Common myeloid progenitor, CD34-positive (primary cell): ENCODE measurements around the gene MACROD1.

Experiments used
- CTCF ChIA-PET: fragments of 350-600 bp; sonication (Branson Sonifier 250); formaldehyde crosslinking; loops from one replicate; lab custom pipeline; 2021; ENCODE audit warnings: antibody characterized with exemption; lab: Charles Lee
- POLR2A ChIA-PET: fragments of 350-600 bp; sonication (Branson Sonifier 250); formaldehyde crosslinking; loops from one replicate; lab custom pipeline; 2021; ENCODE audit warnings: antibody characterized with exemption; lab: Charles Lee
- DNase-seq, 3 donors: peaks; one replicate each; pipeline versions ENCODE4 v3.0.0 to v3.0.0-alpha.2; 2013
- H3K27ac ChIP-seq, 2 experiments: 1 replicate in 1 of 2; 2 replicates in 1 of 2; pipeline ENCODE4 v1.7.0; 2013; ENCODE audit warnings: inconsistent platforms in 2 of 2, low read length in 2 of 2, mild to moderate bottlenecking in 2 of 2, low read depth in 1 of 2, moderate library complexity in 1 of 2; ENCODE audit not compliant: severe bottlenecking in 2 of 2, insufficient read depth in 1 of 2, poor library complexity in 1 of 2
- H3K27me3 ChIP-seq, 5 experiments: replicated peaks in 2 of 5; 1 replicate in 3 of 5; 2 replicates in 2 of 5; pipeline versions ENCODE4 v1.6.1 to v1.7.0; 2013; ENCODE audit warnings: low read length in 4 of 5, mild to moderate bottlenecking in 2 of 5, moderate library complexity in 2 of 5, inconsistent platforms in 1 of 5; ENCODE audit not compliant: insufficient read depth in 5 of 5, control insufficient read depth in 4 of 5
- H3K36me3 ChIP-seq, 4 experiments: 1 replicate in 2 of 4; 2 replicates in 2 of 4; pipeline versions ENCODE4 v1.6.1 to v1.7.0; 2013; ENCODE audit warnings: low read length in 3 of 4, control low read depth in 1 of 4, mild to moderate bottlenecking in 1 of 4; ENCODE audit not compliant: control insufficient read depth in 4 of 4, insufficient read depth in 4 of 4
- H3K4me1 ChIP-seq, 4 experiments: 1 replicate in 3 of 4; 2 replicates in 1 of 4; pipeline versions ENCODE4 v1.6.1 to v1.7.1; 2013; ENCODE audit warnings: low read length in 3 of 4, mild to moderate bottlenecking in 3 of 4, control low read depth in 1 of 4, inconsistent platforms in 1 of 4, moderate library complexity in 1 of 4; ENCODE audit not compliant: control insufficient read depth in 4 of 4, insufficient read depth in 4 of 4; ENCODE audit errors: control extremely low read depth in 1 of 4
- H3K4me3 ChIP-seq, 7 experiments: 1 replicate in 4 of 7; 2 replicates in 3 of 7; pipeline versions ENCODE4 v1.5.1 to v1.7.0; 2013; ENCODE audit warnings: mild to moderate bottlenecking in 7 of 7, low read length in 6 of 7, moderate library complexity in 6 of 7, inconsistent platforms in 2 of 7, low read depth in 2 of 7, control low read depth in 1 of 7; ENCODE audit not compliant: insufficient read depth in 4 of 7, control insufficient read depth in 1 of 7; ENCODE audit errors: extremely low read depth in 1 of 7
- H3K9me3 ChIP-seq, 5 experiments: 1 replicate in 4 of 5; 2 replicates in 1 of 5; pipeline versions ENCODE4 v1.6.1 to v1.7.1; 2013; ENCODE audit warnings: low read length in 4 of 5, mild to moderate bottlenecking in 2 of 5, inconsistent platforms in 1 of 5, low read depth in 1 of 5, moderate library complexity in 1 of 5; ENCODE audit not compliant: control insufficient read depth in 4 of 5, insufficient read depth in 2 of 5; ENCODE audit errors: control extremely low read depth in 1 of 5
- WGBS: methylation state at CpG from one replicate; pipeline ENCODE4 v1.1.5; 2013; ENCODE audit not compliant: insufficient coverage; 5-methylcytosine and 5-hydroxymethylcytosine counted together

The MACROD1 gene

DNA sequence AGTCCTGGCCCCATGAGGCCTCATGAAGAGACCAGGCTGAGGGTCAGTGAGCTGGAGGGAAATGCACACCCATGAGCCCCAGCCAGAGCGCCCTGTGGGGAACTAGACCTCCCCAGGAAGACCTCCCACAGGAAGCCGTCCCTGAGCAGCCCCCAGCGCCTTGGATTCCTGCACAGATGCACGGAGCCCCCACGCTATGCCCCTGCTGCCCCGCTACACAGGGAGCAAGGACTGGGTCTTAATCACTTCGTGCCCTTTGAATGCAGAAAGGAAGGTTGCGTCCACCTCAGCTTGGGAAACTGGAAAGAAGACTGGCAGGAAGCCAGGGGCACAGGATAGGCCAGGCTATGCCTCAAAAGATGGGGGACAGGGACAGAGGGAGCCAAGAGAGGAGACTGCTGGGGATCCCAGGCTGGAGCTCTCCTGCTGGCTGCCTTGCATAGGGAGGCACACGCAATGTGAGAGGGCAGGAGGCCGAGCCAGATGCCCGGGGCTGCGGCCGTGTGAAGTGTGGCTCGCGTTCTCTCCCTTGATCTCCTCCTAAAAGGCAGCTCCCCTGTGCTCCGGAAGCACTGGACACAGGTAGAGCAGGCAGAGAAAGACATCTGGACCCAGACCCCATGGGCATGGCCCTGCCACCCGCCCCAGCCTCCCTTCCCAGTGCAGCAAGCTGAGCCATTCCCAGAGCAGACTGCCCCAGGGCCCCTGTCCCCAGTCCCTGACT is 32.8 kb downstream of the MACROD1 start:
- CTCF ChIA-PET = interaction anchor here (0.6 to 3.1 kb wide), 6 partner anchors 9 to 399 kb away, joined by 3 to 11 read pairs (median 4); no protein-coding TSS in a partner anchor
- H3K36me3 ChIP-seq = peaks cover 0 to 2% (median 0%) of the 10 kb centered on the region in 4 experiments
- H3K27me3 ChIP-seq = no peaks in the 10 kb centered on the region
- POLR2A ChIA-PET = no interaction called here
- H3K4me3 ChIP-seq = no peak overlapping the region
- WGBS = 83% methylated on average over 12 of the region's 17 CpGs
- H3K4me1 ChIP-seq = peaks cover 0 to 36% (median 24%) of the 10 kb centered on the region in 4 experiments
- H3K9me3 ChIP-seq = no peaks in the 10 kb centered on the region
- no peak overlapping the region for H3K27ac ChIP-seq
- DNase-seq = no peak

DNA sequence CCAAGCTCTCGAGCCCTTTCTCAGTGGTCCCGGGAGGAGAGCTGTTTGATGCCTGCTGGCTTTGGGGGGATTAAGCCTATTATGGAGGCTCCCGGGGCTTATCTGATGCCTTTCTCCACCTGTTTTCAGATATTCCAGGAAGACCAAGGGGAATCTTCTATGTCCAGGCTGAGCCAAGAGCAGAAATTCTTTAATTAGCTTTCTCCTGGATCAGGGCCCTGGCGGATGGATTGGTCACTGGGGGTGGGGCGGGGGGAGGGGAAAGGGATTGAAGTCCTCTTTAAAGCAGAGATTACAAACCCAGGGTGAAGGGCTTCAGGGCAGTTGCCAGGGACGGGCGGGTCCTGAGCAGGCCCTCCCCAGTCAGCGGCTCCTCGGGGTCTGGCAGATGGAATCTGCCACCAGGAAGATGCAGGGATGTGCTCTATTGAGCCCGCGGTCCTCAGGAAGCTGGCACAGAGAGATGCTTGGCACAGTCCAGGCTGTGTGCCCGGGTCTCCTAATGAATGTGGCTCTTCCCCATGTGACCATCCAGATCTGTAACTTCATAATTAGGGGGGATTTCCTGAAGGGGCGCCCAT is 33.6 kb downstream of the MACROD1 start:
- CTCF ChIA-PET = interaction anchor here (0.6 to 3.1 kb wide), 8 partner anchors 9 to 399 kb away, joined by 3 to 11 read pairs (median 4); no protein-coding TSS in a partner anchor
- 57% methylated on average over 12 of the region's 13 CpGs for WGBS
- Histone ChIP-seq H3K4me1 (peaks cover 0 to 36% (median 24%) of the 10 kb centered on the region in 4 experiments), H3K27me3 (no peaks in the 10 kb centered on the region), H3K4me3 (peak overlapping the region in 2 of 7 experiments; percentile 1 to 6), H3K9me3 (no peaks in the 10 kb centered on the region), H3K36me3 (peaks cover 0 to 2% (median 0%) of the 10 kb centered on the region in 4 experiments), H3K27ac (no peak overlapping the region)
- peak in 1 of 3 donors; percentile 22 for DNase-seq
- POLR2A ChIA-PET = no interaction called here

DNA sequence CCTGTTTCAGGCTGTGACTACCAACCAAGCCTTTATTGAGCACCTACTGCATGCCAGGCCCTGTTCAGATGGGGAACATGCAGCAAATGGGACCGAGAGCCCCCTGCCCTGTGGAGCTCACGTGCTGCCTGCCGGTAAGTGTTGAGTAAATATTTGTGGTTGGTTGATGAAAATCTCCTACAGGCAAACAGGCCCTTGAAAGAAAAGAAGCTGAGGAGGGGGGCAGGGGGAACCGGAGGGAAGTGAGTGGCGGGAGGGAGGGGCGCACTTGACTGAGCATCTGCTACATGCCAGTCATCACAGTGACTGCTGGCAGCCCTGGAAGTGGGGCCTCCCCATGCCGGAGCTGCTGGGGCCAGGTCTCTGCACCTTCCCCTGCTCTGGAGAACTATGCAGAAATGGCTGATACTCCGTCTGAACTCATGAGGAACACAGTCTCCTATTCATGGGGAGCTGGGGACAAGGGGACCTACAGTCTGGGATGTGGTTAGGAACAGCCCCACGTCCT is 34.2 kb downstream of the MACROD1 start:
- WGBS = 11% methylated on average over 8 of the region's 9 CpGs
- H3K27me3 ChIP-seq = no peaks in the 10 kb centered on the region
- CTCF ChIA-PET = interaction anchor here (1.0 to 3.1 kb wide), 5 partner anchors 16 to 130 kb away, joined by 3 to 11 read pairs (median 3); no protein-coding TSS in a partner anchor

DNA sequence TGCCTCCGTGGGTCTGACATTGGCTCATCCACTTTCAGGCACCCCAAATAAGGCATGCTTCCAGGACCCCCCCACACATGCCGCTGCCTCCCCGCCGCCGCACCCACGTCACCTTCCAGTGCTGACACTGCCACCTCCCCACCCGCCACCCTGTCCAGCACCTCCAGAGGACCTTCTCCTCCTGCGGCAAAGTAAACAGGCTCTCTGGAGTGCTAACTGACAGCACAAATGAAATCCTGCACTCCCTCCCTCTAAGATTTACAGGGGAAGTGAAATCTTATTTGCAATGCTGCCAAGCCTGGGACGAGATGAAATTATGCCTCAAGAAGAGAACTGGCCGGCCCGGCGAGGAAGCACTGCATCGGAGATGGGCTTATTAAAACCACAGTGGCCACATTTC is 35.3 kb downstream of the MACROD1 start:
- no peak overlapping the region for H3K4me3 ChIP-seq
- peaks cover 0 to 2% (median 0%) of the 10 kb centered on the region in 4 experiments for H3K36me3 ChIP-seq
- peak in 1 of 3 donors; percentile 15 for DNase-seq
- WGBS = 54% methylated on average over 11 of the region's 13 CpGs
- H3K27ac ChIP-seq = no peak overlapping the region
- ChIA-PET CTCF (interaction anchor here (1.5 kb wide), 2 partner anchors 15 to 116 kb away, joined by 3 to 4 read pairs; no protein-coding TSS in a partner anchor), POLR2A (no interaction called here)
- peaks cover 0 to 43% (median 29%) of the 10 kb centered on the region in 4 experiments for H3K4me1 ChIP-seq
- H3K27me3 ChIP-seq = no peaks in the 10 kb centered on the region
- no peaks in the 10 kb centered on the region for H3K9me3 ChIP-seq

More for the DNA sequence above, 34.2 kb downstream of the MACROD1 start:
- Histone ChIP-seq H3K9me3 (no peaks in the 10 kb centered on the region), H3K4me3 (peak overlapping the region in 3 of 7 experiments; percentile 1 to 28 (median 6)), H3K4me1 (peaks cover 0 to 36% (median 24%) of the 10 kb centered on the region in 4 experiments), H3K36me3 (peaks cover 0 to 2% (median 0%) of the 10 kb centered on the region in 4 experiments), H3K27ac (no peak overlapping the region)
- peak; percentile 31 to 86 (median 84) for DNase-seq
- POLR2A ChIA-PET = no interaction called here

DNA sequence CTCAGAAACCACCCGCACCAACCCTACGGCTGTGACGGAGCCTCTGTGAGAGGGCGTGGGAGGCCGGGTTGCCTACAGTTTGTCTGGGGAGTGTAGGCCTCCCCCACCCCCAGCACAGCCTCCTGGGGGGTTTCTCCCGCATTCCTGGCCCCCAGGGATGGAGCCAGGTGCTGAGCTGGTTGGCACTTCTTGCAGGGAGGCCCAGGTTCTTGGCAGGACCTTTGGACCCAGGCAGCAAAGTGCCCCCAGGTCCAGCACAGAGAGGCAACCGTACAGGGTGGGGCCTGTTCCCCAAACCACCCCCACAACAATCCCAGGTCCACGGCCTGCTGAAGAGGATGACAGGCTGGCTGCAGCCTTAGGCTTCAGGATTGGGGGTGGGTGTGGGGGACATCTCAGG is 36.5 kb downstream of the MACROD1 start:
- WGBS = 96% methylated on average over 6 of the region's 8 CpGs

DNA sequence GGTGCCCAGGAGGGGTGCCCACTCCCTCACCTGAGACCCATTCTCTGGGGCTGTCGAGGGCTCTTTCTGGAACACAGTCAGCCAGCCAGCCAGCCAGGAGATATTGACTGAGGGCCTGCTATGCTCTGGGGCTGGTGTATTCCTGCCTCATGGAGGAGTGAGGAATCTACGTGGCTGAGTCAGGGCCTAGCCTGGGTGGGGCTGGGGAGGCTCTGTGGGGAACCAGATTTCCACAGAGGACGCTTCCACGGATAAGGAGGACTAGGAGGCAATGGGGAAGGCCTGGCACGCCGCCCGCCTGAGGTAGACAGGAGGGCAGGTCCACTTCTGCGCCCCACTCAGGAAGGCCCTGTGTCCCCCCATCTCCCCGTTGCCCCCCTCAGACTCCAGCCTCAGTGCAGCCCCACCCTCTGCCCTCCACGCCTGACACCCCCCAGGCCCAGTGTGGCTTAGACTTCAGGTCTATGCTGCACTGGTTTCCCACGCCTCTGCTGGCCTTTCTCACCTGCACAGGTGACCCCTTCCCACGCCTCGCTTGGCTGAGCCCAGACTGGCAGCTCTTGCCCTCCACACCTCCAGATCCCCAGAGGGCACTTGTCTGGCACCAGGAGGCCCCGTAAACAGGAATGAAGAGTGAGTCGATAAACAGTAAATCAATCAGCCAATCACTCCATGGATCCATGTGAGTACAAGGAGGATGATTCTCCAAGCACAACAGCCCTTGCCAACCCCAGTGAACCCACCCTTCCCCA is 37.5 kb downstream of the MACROD1 start:
- Histone ChIP-seq H3K27me3 (no peaks in the 10 kb centered on the region), H3K4me3 (no peak overlapping the region), H3K36me3 (peaks cover 0 to 2% (median 0%) of the 10 kb centered on the region in 4 experiments), H3K4me1 (peaks cover 0 to 39% (median 29%) of the 10 kb centered on the region in 4 experiments), H3K27ac (no peak overlapping the region), H3K9me3 (no peaks in the 10 kb centered on the region)
- ChIA-PET CTCF (interaction anchor here (1.4 kb wide), 1 partner anchor 21 kb away, joined by 5 read pairs; no protein-coding TSS in a partner anchor), POLR2A (no interaction called here)
- no peak for DNase-seq
- WGBS = 93% methylated on average over 8 of the region's 15 CpGs

More for the DNA sequence above, 36.5 kb downstream of the MACROD1 start:
- no peaks in the 10 kb centered on the region for H3K9me3 ChIP-seq
- H3K27ac ChIP-seq = no peak overlapping the region
- POLR2A ChIA-PET = no interaction called here
- H3K27me3 ChIP-seq = no peaks in the 10 kb centered on the region
- H3K36me3 ChIP-seq = peaks cover 0 to 2% (median 0%) of the 10 kb centered on the region in 4 experiments
- CTCF ChIA-PET = interaction anchor here (1.4 kb wide), 1 partner anchor 20 kb away, joined by 5 read pairs; no protein-coding TSS in a partner anchor
- H3K4me1 ChIP-seq = peaks cover 0 to 48% (median 29%) of the 10 kb centered on the region in 4 experiments
- H3K4me3 ChIP-seq = no peak overlapping the region
- no peak for DNase-seq
